ENCODE results near the gene LYZL2.
"Not testable (repeated sequence)": the region's sequence is repeated elsewhere in the genome, so short reads cannot be mapped to it uniquely, and the experiment has no call there.

LYZL2 gene

GRCh38 chr10:30596013-30596412 lies 33.5 kb downstream of the LYZL2 start:
- no peak for DNase-seq (ENCODE audit: low read depth in 3 of 3, low spot score in 1 of 3)

- DNase-seq (ENCODE audit: low read depth in 3 of 3, low spot score in 1 of 3): no peak
These were observed 35.5 kb downstream of the LYZL2 start for GRCh38 chr10:30594077-30594476.

- not testable (repeated sequence) for DNase-seq (ENCODE audit: low read depth in 3 of 3, low spot score in 1 of 3)
These were observed 36.8 kb downstream of the LYZL2 start for GRCh38 chr10:30592770-30593169.

GRCh38 chr10:30591249-30591670 lies 38.3 kb downstream of the LYZL2 start:
- peak in 1 of 3 donors; percentile 19 for DNase-seq (ENCODE audit: low read depth in 3 of 3, low spot score in 1 of 3)

- no peak for DNase-seq (ENCODE audit: low read depth in 3 of 3, low spot score in 1 of 3)
These were observed 40.1 kb downstream of the LYZL2 start for GRCh38 chr10:30589441-30589840.

- no peak for DNase-seq (ENCODE audit: low read depth in 3 of 3, low spot score in 1 of 3)
These were observed 42.0 kb downstream of the LYZL2 start for GRCh38 chr10:30587522-30588031.

- no peak for DNase-seq (ENCODE audit: low read depth in 3 of 3, low spot score in 1 of 3)
These were observed 42.7 kb downstream of the LYZL2 start for GRCh38 chr10:30586828-30587227.

- no peak for DNase-seq (ENCODE audit: low read depth in 3 of 3, low spot score in 1 of 3)
These were observed 45.7 kb downstream of the LYZL2 start for GRCh38 chr10:30583778-30584415.

- no peak for DNase-seq (ENCODE audit: low read depth in 3 of 3, low spot score in 1 of 3)
These were observed 47.7 kb downstream of the LYZL2 start for GRCh38 chr10:30581779-30582380.

- no peak for DNase-seq (ENCODE audit: low read depth in 3 of 3, low spot score in 1 of 3)
These were observed 48.9 kb downstream of the LYZL2 start for GRCh38 chr10:30580676-30581075.

- no peak for DNase-seq (ENCODE audit: low read depth in 3 of 3, low spot score in 1 of 3)
These were observed 49.3 kb downstream of the LYZL2 start for GRCh38 chr10:30580241-30580640.

- DNase-seq (ENCODE audit: low read depth in 3 of 3, low spot score in 1 of 3): no peak
These were observed 50.0 kb downstream of the LYZL2 start for GRCh38 chr10:30579574-30579973.

GRCh38 chr10:30577048-30577447 lies 52.5 kb downstream of the LYZL2 start:
- no peak for DNase-seq (ENCODE audit: low read depth in 3 of 3, low spot score in 1 of 3)

- DNase-seq (ENCODE audit: low read depth in 3 of 3, low spot score in 1 of 3): no peak
These were observed 52.9 kb downstream of the LYZL2 start for GRCh38 chr10:30576641-30577040.

GRCh38 chr10:30574432-30574796 lies 55.1 kb downstream of the LYZL2 start:
- no peak for DNase-seq (ENCODE audit: low read depth in 3 of 3, low spot score in 1 of 3)

GRCh38 chr10:30573721-30574431 lies 55.7 kb downstream of the LYZL2 start:
- no peak for DNase-seq (ENCODE audit: low read depth in 3 of 3, low spot score in 1 of 3)

- no peak for DNase-seq (ENCODE audit: low read depth in 3 of 3, low spot score in 1 of 3)
These were observed 64.1 kb downstream of the LYZL2 start for GRCh38 chr10:30565449-30565848.

- no peak for DNase-seq (ENCODE audit: low read depth in 3 of 3, low spot score in 1 of 3)
These were observed 66.8 kb downstream of the LYZL2 start for GRCh38 chr10:30562787-30563186.
